Adrenal gland (tissue), 12 donors: ENCODE results near the gene WDR45B. TPM values are rescaled to one million over a fixed set of nuclear protein-coding genes. Genes with fewer than 3 reads are reported as not detected.

Experiments used
- DNase-seq, 7 donors: peaks; one replicate each; pipeline ENCODE4 v3.0.0-alpha.2; 2019 to 2020
- H3K27ac ChIP-seq, 5 donors: fragments of 200-600 bp; sonication (generic) in 4 of 5; 1 replicate in 3 of 5; 2 replicates in 2 of 5; pipeline versions ENCODE4 v1.5.1 to v1.8.0; 2016 to 2020; ENCODE audit warnings: mild to moderate bottlenecking in 1 of 5
- H3K27me3 ChIP-seq: fragments of 200-600 bp; 2 replicates; pipeline ENCODE4 v1.8.0; 2021
- H3K36me3 ChIP-seq, 2 donors: fragments of 200-600 bp; replicated peaks in 1 of 2; 1 replicate in 1 of 2; 2 replicates in 1 of 2; pipeline versions ENCODE4 v1.5.1 to v1.8.0; 2018 to 2022
- H3K4me1 ChIP-seq, 2 donors: fragments of 200-600 bp; replicated peaks in 1 of 2; 1 replicate in 1 of 2; 2 replicates in 1 of 2; pipeline versions ENCODE4 v1.5.1 to v1.8.0; 2018 to 2021
- H3K4me3 ChIP-seq, 4 donors: fragments of 200-600 bp; sonication (generic) in 3 of 4; one replicate each; pipeline ENCODE4 v1.5.1; 2016 to 2018
- H3K9me3 ChIP-seq, 3 donors: fragments of 200-600 bp; sonication (generic) in 1 of 3; replicated peaks in 1 of 3; 1 replicate in 2 of 3; 2 replicates in 1 of 3; pipeline versions ENCODE4 v1.5.1 to v1.8.0; 2016 to 2021
- CTCF ChIP-seq, 6 experiments: fragments of 450-650 bp in 4 of 6; fragments of 200-600 bp in 2 of 6; sonication (generic) in 1 of 6; IDR thresholded peaks; 1 replicate in 5 of 6; 2 replicates in 1 of 6; pipeline versions ENCODE4 v1.5.1 to v1.8.0; 2016 to 2021; ENCODE audit warnings: antibody characterized with exemption in 6 of 6, mild to moderate bottlenecking in 2 of 6, moderate library complexity in 1 of 6
- POLR2A ChIP-seq, 2 donors: fragments of 450-650 bp; IDR thresholded peaks; one replicate each; pipeline ENCODE4 v1.6.1; 2017; ENCODE audit warnings: antibody characterized with exemption in 2 of 2, mild to moderate bottlenecking in 2 of 2, moderate library complexity in 1 of 2
- WGBS, 4 donors: extraction: QIAGEN DNeasy Blood & Tissue Kit in 2 of 4; methylation state at CpG; one replicate each; pipeline versions ENCODE4 v1.1.5 to v1.1.7; 2013 to 2017; 5-methylcytosine and 5-hydroxymethylcytosine counted together
- intact Hi-C, 2 donors: fragments of 100-400 bp; cut with DNase I; formaldehyde crosslinking; loops; one replicate each; pipeline versions ENCODE4 v1.14.1 to v1.15.0; 2022 to 2023
- polyA plus RNA-seq, 3 donors: library from polyadenylated mRNA; stranded (reverse); fragments of 200-250 nt in 2 of 3; fragments of 350-450 nt in 1 of 3; fragmentation: Illumina TruSeq in 1 of 3; extraction: RNeasy Lipid Tissue Mini Kit (QIAGEN cat#74804) in 1 of 3; gene quantifications; one replicate each; pipeline ENCODE4 v1.2.3, GENCODE V29; 2013 to 2014
- total RNA-seq, 9 donors: library from RNA; depleted of rRNA in 4 of 9; stranded (reverse); fragments of >200 nt in 4 of 9; fragments of 120-200 nt in 1 of 9; fragmentation: NEBNext Ultra II Directional in 1 of 9; extraction: Animal tissue kit (Norgen Biotek cat#: 25700) in 1 of 9; gene quantifications; one replicate each; pipeline versions ENCODE4 v1.1.0 to v1.2.4, GENCODE V29; 2013 to 2023
- donor health status: healthy with polysubstance abuse.
- donor health status: Bipolar disorder and iron deficiency.
- donor health status: DM: yes; HTN: yes; CAD: no.
- donor health status: DM: no; HTN: no; CAD: no.
- donor health status: DM: no; HTN: no; CAD: no.
- donor health status: DM: yes; HTN: yes; CAD: no.

Gene WDR45B
- total and polyA plus RNA-seq, 12 donors, result 48.6 to 104 (median 73.3) TPM

GRCh38 chr17:82666931-82667667 is 18.9 kb upstream of the WDR45B start:
- Histone ChIP-seq H3K9me3 (no peaks in the 10 kb centered on the region), H3K27me3 (no peaks in the 10 kb centered on the region), H3K4me3 (no peak overlapping the region), H3K36me3 (no peaks in the 10 kb centered on the region), H3K27ac (no peak overlapping the region), H3K4me1 (peaks cover 7% of the 10 kb centered on the region in 2 donors)
- DNase-seq, result no peak
- intact Hi-C loops, result no loop called here
- WGBS, 4 donors, result 92 to 96% (median 92%) methylated on average over 9 to 28 of the region's 28 CpGs
- no peak for TF ChIP-seq POLR2A (IDR thresholded peaks at IDR 0.05)

- H3K4me1 ChIP-seq, result peaks cover 7% of the 10 kb centered on the region in 2 donors
- no peak overlapping the region for H3K27ac ChIP-seq
- no peaks in the 10 kb centered on the region for H3K36me3 ChIP-seq
- no peak overlapping the region for H3K4me3 ChIP-seq
- H3K27me3 ChIP-seq, result no peaks in the 10 kb centered on the region
- H3K9me3 ChIP-seq, result no peaks in the 10 kb centered on the region
- intact Hi-C loops, result no loop called here
- TF ChIP-seq CTCF (IDR thresholded peaks at IDR 0.05) (no peak), POLR2A (IDR thresholded peaks at IDR 0.05) (no peak)
- no peak for DNase-seq
- WGBS, 4 donors, result 89 to 100% (median 93%) methylated on average over 3 to 6 of the region's 6 CpGs
These were observed 17.6 kb upstream of the WDR45B start for GRCh38 chr17:82665891-82666290.

- Histone ChIP-seq H3K27ac (no peak overlapping the region), H3K9me3 (no peaks in the 10 kb centered on the region), H3K27me3 (no peaks in the 10 kb centered on the region), H3K4me1 (peaks cover 7% of the 10 kb centered on the region in 2 donors), H3K36me3 (no peaks in the 10 kb centered on the region), H3K4me3 (no peak overlapping the region)
- DNase-seq, result no peak
- 81 to 92% (median 88%) methylated on average over 11 of the region's 11 CpGs for WGBS, 4 donors
- intact Hi-C loops, result no loop called here
- TF ChIP-seq CTCF (IDR thresholded peaks at IDR 0.05) (no peak), POLR2A (IDR thresholded peaks at IDR 0.05) (no peak)
These were observed 17.0 kb upstream of the WDR45B start for GRCh38 chr17:82665217-82665616.

DNA sequence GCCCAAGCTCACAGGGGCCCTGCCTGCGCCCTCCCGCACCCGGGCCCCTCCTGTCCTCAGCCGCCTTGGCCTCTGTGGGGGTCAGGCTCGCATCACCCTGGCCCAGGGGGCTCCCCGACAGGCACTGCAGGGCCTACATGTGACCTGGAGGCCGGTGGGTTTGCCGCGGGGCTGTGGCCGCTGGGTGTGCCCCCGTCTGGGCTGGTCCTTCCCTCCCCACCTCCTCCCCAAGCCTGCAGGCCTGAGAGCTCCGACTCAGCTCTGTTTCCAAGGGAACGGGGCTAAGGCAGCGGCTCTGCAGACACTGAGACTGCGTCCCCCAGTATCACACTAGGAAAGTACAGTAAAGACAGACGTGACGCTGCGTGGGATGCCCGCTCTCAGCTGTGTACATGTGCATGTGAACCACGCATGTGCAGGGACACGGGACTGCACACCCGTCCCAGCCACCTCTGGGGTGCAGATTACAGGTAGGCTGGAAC is 16.5 kb upstream of the WDR45B start:
- peaks cover 6 to 7% of the 10 kb centered on the region in 2 donors for H3K4me1 ChIP-seq
- H3K27me3 ChIP-seq, result no peaks in the 10 kb centered on the region
- TF ChIP-seq POLR2A (IDR thresholded peaks at IDR 0.05) (no peak), CTCF (IDR thresholded peaks at IDR 0.05) (no peak)
- H3K36me3 ChIP-seq, result no peaks in the 10 kb centered on the region
- intact Hi-C loops, result loop anchor here in 1 of 2 donors (5.0 kb wide), 1 partner anchor 38 kb away; no protein-coding TSS in a partner anchor
- WGBS, 4 donors, result 78 to 90% (median 86%) methylated on average over 14 to 22 of the region's 22 CpGs
- H3K4me3 ChIP-seq, result no peak overlapping the region
- H3K27ac ChIP-seq, result no peak overlapping the region
- DNase-seq, result no peak
- H3K9me3 ChIP-seq, result no peaks in the 10 kb centered on the region

GRCh38 chr17:82664276-82664575 is 16.0 kb upstream of the WDR45B start:
- H3K27me3 ChIP-seq, result no peaks in the 10 kb centered on the region
- no peak overlapping the region for H3K4me3 ChIP-seq
- TF ChIP-seq CTCF (IDR thresholded peaks at IDR 0.05), result no peak
- no peak for TF ChIP-seq POLR2A (IDR thresholded peaks at IDR 0.05)
- no peaks in the 10 kb centered on the region for H3K36me3 ChIP-seq
- H3K9me3 ChIP-seq, result no peaks in the 10 kb centered on the region
- 80 to 94% (median 86%) methylated on average over 10 to 17 of the region's 17 CpGs for WGBS, 4 donors
- no peak for DNase-seq
- intact Hi-C loops, result loop anchor here in 1 of 2 donors (5.0 kb wide), 1 partner anchor 38 kb away; no protein-coding TSS in a partner anchor
- H3K27ac ChIP-seq, result no peak overlapping the region
- peaks cover under 1 to 3% of the 10 kb centered on the region in 2 donors for H3K4me1 ChIP-seq
